GM21526 (cell line): ENCODE data around the gene APOA5.
"Not testable (repeated sequence)": the region's sequence is repeated elsewhere in the genome, so short reads cannot be mapped to it uniquely, and the experiment has no call there.

Source experiments
- ATAC-seq: cut with Tn5 transposase; IDR thresholded peaks from one replicate; pipeline ENCODE4 v1.9.1; 2021; ENCODE audit warnings: moderate library complexity; ENCODE audit not compliant: unreplicated experiment, low FRiP score

The APOA5 gene

GRCh38 chr11:116801662-116802061, 10.0 kb upstream of the APOA5 start:
- ATAC-seq, result not testable (repeated sequence)

GRCh38 chr11:116800610-116801009, 8.9 kb upstream of the APOA5 start:
- no peak for ATAC-seq

- no peak for ATAC-seq
Measured at GRCh38 chr11:116798368-116798767, 6.7 kb upstream of the APOA5 start.

- ATAC-seq, result no peak
Measured at GRCh38 chr11:116797816-116798215, 6.1 kb upstream of the APOA5 start.

- ATAC-seq, result no peak
Measured at GRCh38 chr11:116796548-116796947, 4.9 kb upstream of the APOA5 start.

GRCh38 chr11:116794851-116795250, 3.2 kb upstream of the APOA5 start:
- no peak for ATAC-seq

GRCh38 chr11:116793772-116794097, 2.1 kb upstream of the APOA5 start:
- no peak for ATAC-seq

GRCh38 chr11:116792869-116793771, 1.4 kb upstream of the APOA5 start:
- no peak for ATAC-seq

GRCh38 chr11:116792144-116792868, 627 bp upstream of the APOA5 start:
- ATAC-seq, result no peak

GRCh38 chr11:116791002-116791812, 472 bp downstream of the APOA5 start:
- no peak for ATAC-seq

GRCh38 chr11:116790167-116791001, 1.3 kb downstream of the APOA5 start:
- no peak for ATAC-seq

GRCh38 chr11:116788975-116789374, 2.7 kb downstream of the APOA5 start:
- ATAC-seq, result no peak

- no peak for ATAC-seq
Measured at GRCh38 chr11:116788534-116788933, 3.1 kb downstream of the APOA5 start.

GRCh38 chr11:116787786-116788486, 3.7 kb downstream of the APOA5 start, which contains the start of gene ZPR1:
ZPR1 (minus strand) TSS chr11:116788023; CDS start chr11:116787990, 33 bp downstream.
- ATAC-seq, result peak; percentile 81

GRCh38 chr11:116787436-116787785, 4.3 kb downstream of the APOA5 start:
- ATAC-seq, result peak; percentile 18

GRCh38 chr11:116786966-116787365, 4.7 kb downstream of the APOA5 start:
- no peak for ATAC-seq

GRCh38 chr11:116786326-116786725, 5.4 kb downstream of the APOA5 start:
- no peak for ATAC-seq

- no peak for ATAC-seq
Measured at GRCh38 chr11:116782728-116783127, 9.0 kb downstream of the APOA5 start.

- no peak for ATAC-seq
Measured at GRCh38 chr11:116778556-116778955, 13.1 kb downstream of the APOA5 start.
